ENCODE data around the gene POLG.
"Not testable (repeated sequence)": the region's sequence is repeated elsewhere in the genome, so short reads cannot be mapped to it uniquely, and the experiment has no call there.

Gene POLG

GRCh38 chr15:89277281-89277680 lies 57.3 kb downstream of the POLG start:
- not testable (repeated sequence) for DNase-seq

Data from stimulated activated naive CD4-positive, alpha-beta T cell (primary cell).